CD4-positive, alpha-beta T cell treated with Interleukin-6 for 4 hours (primary cell): ENCODE data around the gene HMCN2.

ENCODE experiments used
- DNase-seq: peaks from one replicate; pipeline ENCODE4 v3.0.0-alpha.2; 2020; ENCODE audit warnings: mixed read lengths

Gene HMCN2

DNA sequence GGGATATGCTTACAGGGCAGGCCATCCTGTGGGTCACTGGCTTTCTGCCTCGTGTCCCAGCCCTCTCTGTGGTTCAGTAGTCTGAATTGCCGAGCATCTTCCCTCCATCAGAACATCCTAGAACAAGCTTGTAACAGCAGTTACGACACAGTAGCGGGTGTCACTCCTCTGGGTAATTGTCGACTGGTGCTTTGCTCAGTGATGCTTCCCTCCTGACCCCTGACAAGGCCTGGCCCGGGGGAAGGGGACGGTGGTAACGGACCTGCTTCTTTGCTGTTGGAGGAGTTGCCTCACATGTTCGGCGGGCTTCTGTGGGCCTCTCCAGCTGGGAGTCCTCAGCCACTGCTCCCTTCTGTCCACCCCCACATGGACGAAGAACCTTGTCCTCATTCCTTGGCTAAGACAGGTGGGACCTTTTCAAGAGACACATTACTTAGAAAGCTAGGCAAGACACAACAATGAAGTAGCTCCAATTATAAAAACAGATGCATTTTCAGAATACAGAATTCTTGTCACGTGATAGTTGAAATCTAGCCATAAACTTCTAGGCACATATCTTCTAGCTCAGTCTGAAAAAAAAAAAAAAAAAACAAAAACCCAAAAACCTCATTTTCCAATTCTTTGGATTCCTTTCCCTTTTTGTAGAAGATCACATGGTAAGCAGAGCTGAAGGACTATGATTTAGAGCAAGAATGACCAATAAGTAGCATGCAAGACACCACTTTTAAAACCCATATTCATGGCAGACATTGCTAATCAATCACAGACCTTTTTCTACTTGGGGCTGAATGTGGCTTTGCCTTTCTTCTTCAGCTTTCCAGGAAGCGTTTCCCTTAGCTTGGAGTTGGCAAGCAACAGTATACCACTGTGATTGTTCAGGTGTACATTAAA is 25.0 kb downstream of the HMCN2 start:
- DNase-seq, result no peak

DNA sequence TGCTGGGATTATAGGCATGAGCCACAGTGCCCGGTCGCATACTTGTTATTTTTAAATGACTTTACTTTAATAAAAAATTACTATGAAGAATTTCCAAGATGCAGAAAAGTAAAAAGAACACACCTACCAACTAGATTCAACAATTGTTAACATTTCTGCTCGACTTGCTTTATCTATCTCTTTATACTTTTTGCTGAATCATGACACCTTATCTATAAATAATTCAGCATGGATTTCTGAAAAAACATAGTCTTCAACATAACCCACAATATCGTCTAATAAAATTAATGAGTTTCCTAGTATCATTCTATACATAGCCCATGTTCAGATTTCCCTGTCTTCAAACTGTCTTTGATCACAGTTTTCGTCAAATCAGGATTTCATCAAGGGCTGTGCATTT is 25.9 kb downstream of the HMCN2 start:
- no peak for DNase-seq

DNA sequence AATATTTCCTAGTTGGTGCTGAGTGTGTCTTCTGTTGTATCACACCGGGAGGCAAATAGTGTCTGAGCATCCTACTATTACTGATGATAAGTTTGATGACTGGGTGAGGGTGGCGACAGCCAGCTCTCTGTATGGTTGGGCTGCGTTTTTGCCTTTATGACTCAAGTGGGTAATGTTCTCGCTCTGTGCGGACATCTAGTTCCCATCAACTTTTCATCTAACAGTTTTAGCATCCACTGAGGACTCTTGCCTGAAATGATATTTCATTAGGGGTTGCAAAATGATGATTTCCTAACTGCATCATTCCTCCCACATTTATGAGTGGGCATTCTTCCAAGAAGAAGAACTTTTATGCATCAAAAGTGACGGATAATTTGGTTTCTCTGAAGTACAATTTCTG is 26.5 kb downstream of the HMCN2 start:
- no peak for DNase-seq

DNA sequence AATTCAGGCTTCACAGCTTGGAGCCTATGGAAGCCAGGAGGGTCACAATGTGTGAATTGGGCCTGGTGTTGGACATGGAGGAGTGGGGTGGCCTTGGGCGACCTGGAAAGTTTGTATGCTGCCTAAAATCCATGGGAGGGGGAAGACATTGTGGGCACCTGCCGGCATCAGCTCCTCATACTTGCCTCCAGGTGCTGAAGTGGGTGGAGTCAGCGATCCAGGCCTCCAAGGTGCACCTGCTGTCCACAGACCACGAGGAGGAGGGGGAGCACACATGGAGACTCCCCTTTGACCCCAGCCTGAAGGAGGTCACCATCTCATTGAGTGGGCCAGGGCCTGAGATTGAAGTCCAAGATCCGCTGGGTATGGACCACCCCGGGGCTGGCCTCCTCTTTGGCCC is 29.1 kb downstream of the HMCN2 start:
- DNase-seq, result no peak

DNA sequence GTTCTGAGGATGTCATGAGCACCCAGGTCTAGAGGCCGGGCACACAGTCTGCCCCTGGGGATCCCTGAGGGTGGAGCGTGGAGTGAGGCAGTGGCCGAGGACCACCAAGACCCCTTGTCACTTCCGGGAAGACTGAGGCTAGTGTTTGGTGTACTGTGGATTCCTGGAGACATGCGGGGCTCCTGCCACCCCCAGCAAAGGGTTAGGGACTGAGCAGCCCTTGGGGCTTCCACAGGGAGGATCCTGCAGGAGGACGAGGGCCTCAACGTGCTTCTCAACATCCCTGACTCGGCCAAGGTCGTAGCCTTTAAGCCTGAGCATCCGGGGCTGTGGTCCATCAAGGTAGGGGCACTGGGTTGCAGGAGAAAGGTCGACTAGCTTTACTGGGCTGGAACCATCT is 29.9 kb downstream of the HMCN2 start:
- no peak for DNase-seq

DNA sequence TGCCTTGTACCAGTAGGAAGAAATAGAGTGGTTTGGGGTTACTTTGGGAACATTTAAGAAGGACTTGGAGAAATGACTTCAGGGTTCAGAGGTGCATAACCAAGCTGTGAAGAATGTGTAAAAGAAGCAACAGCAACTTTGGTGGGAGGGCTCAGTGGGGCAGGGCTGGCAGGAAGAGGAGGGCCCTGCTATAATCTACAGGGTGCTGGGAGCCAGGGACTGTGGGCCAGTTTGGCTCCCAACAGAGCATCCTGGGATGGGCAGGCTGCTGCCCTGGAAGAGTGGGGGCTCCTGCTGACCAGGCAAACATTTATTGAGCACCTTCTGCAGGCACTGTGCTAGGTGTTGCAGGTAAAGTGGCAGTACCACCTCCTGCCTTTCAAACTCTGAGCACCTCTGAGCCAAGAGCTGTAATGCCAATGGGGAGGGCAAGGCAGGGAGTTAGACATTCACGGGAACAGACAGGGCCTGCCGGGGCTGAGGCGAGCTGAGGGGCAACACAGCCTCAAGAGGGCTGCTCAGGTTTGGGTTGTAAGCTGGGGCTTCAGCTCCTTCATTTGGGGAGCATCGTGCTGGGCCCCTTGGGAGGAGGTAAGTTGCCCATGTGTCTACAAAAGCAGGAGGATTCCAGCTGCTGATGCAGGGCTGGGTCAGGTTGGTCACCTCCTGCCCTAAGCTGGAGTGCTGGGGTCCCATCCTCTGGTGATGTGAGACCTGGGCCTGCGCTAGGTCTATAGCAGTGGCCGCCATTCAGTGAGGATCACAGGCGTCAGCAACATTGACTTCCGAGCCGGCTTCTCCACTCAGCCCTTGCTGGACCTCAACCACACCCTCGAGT is 30.6 kb downstream of the HMCN2 start:
- DNase-seq, result no peak

DNA sequence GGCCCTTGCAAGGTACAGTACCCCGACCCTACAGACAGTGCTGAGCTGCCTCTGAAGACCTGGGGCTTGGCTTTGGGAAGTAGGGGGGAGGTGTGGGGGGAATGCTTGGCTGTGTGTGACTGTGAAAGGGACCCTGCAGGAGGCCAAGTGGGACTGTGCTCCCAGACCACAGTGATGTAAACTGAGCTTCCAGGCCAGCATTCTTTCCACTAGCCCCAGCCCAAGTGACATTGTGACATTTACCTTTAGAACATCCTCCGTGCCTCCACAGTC is 31.2 kb downstream of the HMCN2 start:
- DNase-seq, result no peak

DNA sequence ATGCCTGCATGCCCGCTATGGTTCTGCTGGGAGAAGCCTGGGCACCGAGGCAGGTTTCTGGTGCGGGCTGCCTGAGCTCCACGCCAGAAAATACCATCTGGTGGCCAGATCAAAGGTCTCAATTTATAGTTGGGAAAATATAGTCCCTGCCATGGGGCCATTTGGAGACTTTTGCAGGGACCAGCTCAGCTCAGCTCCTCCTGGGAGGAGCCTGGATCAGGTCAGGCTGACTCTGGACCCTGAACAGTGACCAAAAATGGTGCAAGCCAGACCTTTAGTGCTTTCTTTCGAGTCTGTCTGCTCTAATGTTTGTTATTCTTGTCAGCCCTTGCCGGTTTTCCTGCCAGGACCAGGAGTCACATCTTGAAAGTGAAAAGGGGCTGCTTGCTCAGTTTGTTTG is 31.8 kb downstream of the HMCN2 start:
- no peak for DNase-seq

DNA sequence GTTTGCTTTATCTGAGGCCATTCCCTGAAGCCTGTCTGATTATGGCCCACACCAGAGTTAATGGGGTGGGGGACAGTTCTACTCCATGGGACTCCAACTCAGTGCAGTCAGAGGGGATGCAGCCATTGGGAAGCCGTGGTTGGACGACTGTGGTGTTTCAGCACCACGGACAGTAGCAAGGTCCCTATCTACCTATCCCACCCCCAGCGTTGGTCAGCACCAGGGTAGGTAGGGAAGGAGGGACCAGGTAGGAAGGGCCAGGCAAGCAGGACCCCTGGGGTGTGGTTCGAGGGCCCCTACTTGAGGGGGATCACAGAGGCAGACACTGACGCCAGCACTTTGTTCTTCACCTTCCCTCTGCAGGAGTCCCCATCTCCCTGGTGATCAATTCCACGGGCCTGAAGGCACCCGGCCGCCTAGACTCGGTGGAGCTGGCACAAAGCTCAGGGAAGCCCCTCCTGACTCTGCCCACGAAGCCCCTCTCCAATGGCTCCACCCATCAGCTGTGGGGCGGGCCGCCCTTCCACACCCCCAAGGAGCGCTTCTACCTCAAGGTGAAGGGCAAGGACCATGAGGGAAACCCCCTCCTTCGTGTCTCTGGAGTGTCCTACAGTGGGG is 33.2 kb downstream of the HMCN2 start:
- DNase-seq, result no peak

DNA sequence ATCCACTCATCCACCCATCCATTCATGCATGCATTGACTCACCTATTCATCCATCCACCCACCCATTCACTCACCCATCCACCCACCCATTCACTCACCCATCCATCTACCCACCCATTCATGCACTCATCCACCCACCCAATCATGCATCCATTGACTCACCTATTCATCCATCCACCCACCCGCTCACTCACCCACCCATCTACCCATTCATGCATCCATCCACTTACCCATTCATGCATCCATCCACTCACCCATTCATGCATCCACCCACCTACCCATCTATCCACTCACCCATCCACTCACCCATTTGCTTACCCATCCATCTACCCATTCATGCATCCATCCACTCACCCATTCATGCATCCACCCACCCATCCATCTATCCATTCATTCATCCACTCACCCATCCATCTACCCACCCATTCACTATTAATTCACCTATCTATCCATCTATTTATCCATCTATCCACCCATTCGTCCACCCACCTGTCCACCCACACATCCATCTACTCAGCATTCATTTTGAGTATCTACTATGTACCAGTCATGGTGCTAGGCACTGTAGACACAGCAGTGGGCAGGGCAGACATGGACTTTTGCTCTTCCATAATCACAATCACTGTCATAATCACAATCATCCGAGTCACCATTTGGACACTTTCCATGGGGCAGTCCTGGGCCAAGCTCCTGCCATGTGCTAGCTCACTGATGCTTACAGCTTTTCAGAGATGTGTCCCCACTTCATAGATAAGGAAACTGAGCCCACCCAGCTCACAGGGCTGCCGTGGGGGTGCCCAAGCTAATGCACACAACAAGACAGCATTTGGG is 34.4 kb downstream of the HMCN2 start:
- DNase-seq, result no peak

DNA sequence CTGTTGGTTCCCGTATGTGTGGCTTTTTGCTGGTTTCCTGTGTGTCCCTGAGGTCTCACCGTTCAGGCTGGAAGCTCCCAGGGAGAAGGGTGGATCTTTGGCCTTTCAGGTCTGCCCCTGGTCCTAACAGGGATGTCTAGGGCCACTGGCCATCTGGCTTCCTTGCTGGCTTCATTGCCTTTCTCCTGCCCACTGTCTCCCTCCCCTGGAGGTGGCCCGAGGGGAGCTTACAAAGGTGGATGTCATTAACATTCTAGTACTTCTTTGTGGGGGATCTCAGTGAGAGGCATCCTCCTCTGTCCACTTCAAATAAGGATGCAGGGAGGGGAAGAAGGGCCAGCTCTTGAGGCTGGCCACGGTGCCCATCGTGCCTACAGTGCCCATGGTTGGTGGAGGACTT is 35.2 kb downstream of the HMCN2 start:
- DNase-seq, result no peak

DNA sequence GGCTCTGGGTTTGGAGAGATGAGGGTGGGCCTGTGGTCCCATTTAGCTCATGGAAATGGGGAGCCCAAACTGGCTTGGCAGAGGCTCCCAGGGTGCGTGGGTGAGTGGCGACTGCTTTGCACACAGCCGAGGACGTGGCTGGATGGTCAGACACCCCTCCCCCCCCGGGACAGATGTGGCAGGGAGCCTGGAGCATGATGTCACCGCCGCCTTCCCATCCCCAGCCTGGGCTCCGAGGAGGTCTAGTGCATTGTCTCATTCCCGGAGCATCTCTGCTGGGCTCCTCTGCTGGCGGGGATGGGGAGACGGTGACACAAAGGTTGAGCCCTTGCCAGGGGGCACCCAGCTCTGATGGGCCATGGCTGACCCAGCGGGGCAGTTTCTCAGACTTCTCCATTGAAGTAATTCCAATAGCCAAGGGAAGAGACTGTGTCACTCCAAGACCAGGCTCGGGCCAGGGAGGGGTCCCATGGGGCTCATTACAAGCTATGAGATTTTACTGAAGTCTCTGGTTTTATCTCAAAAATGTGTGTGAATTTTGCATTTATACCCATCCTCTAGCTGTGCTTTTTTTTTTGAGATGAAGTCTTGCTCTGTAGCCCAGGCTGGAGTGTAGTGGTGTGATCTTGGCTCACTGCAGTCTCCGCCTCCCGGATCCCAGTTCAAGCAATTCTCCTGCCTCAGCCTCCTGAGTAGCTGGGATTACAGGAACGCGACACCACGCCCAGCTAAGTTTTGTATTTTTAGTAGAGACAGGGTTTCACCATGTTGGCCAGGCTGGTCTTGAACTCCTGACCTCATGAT is 36.1 kb downstream of the HMCN2 start:
- no peak for DNase-seq

DNA sequence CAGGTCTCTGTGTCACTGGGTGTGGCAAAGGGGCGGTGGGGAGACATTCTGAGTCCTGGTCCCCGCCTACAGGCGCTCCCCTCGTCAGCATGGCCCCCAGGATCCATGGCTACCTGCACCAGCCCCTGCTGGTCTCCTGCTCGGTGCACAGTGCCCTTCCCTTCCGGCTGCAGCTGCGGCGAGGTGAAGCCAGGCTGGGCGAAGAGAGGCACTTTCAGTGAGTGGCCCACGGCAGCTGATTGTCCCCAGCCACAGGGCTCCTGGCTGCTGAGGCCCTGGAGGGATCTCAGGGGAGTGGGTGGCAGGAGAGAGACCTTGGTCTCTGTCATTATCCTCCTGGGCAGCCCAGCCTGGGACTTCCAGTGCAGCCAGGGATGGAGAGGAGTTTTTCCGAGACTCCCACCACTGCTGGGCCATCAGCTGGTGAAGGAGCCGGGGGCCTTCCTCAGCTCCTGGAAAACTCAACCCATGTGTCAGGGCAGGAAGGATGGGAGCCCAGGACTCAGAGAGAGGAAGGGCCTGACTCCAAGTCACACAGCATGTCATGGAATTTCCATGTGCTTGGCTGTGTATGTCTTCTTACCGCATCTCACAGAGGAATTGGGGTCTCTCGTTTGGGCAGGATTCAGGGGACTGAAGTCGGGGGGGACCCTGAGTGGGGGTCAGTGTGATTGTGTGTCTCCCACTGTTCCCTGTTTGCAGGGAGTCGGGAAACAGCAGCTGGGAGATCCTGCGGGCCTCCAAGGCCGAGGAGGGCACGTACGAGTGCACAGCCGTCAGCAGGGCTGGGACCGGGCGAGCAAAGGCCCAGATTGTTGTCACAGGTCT is 37.4 kb downstream of the HMCN2 start:
- DNase-seq, result no peak

DNA sequence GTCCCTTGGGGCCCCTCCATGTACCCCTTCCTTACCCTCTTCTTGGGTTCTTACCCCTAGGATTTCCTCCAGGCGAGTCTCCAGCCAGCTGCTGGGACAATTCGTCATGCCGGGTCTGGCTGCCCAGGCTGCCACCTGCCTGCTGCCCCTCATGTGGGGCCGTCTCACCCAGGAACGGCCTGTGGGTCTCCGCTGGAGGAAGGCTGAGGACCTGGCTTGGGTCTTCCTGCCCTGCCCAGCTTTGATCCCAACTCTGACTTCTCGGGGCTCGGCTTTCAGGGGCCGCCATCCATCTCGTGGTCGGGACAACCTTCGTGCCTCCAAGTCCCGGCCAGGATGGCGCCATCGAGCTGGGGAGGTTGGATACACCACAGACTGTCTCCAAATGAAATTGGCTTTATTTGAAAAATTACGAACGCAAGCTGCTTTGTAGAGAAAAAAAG is 38.1 kb downstream of the HMCN2 start:
- DNase-seq, result no peak

DNA sequence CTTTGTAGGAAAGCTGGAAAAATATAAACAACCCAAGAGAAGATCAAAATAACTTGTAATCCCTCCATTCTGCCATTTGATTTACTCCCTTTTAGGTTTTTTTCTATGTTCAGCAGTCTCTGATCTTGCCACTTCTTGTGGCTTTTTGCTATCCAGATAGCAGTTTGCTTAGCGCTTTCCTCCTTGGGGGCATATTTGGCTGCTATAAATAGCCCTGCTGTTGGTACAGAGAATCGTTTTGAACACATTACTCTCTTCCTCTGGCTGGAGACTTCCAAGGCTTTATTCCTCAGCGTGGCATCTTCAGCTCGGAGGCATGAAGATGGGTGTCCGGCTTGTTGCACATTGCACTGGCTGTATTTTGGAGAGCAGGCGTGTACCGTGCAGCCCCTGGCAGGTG is 38.6 kb downstream of the HMCN2 start:
- no peak for DNase-seq

DNA sequence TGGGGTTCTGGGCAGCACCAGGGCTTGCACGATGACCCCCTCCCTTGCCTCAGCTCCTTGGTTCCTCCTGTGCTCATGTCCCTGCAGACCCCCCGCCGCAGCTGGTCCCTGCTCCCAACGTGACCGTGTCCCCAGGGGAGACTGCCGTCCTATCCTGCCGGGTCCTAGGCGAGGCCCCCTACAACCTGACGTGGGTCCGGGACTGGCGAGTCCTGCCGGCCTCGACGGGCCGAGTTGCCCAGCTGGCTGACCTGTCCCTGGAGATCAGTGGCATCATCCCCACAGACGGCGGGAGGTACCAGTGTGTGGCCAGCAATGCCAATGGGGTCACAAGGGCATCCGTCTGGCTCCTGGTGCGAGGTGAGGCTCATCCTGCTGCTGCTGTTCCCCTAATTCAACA is 39.1 kb downstream of the HMCN2 start:
- DNase-seq, result no peak

DNA sequence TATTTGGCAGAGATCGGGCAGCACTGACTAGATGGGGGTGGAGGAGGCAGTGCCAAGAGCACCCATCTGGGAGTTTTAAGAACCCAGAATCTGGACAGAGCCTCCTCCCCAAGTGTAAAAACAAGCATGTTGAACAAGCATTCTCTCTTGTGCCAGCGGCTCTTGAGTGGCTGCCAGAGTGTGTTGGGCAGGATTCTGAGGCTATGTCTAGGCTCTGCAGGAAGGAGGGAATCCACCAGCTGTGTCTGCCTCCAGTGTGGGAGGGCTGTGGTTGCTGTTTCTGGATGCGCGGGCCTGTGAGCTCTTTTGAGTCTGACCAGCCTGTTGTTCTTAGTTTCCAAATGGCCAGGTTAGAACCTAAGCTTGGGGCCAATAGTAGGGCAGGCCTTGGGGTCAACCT is 39.8 kb downstream of the HMCN2 start:
- DNase-seq, result no peak

DNA sequence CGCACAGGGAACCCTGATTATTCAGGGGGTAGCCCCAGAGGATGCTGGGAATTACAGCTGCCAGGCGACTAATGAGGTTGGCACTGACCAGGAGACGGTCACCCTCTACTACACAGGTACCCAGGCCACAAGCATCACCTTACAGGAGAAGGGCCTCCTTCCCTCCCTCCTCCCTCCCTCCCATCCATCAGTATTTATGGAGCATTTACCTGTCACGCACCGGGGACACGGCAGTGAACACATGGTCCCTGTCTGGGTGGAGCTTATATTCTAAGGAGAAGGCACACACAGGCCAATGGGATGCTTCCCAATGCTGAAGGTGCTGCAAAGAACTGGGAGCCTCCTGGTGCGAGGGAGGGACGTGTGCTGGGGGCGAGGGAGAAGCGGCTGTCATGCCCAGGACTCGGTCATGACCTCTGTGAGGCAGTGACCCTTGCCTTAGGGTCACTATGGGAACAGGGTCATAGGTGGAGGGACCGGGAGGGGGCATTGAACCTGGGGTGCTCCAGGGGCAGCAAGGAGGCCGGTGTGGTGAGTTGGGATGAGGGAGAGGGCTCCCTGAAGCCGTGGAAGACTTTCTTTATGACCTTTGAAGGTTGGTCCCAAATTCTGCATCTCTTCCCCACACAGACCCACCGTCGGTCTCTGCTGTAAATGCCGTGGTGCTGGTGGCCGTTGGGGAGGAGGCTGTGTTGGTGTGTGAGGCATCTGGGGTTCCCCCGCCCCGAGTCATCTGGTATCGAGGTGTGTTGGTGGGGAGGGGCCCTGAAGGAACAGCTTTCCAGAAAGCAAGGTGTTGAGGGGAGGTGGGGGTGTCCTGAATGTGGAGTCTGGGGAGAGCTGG is 41.5 kb downstream of the HMCN2 start:
- no peak for DNase-seq

DNA sequence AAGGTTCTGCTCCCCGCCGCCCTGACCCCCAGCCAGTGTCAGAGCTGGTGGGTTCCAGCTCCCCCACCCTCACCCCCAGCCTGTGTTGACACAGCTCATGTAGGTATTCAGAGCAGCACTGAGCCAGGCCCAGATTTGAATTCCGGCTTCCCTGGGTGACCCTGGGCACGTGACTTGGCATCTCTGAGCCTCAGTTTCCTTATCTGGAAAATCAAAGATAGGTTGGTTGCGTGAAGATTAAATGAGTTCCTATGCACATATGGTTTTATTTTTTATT is 42.0 kb downstream of the HMCN2 start:
- no peak for DNase-seq

DNA sequence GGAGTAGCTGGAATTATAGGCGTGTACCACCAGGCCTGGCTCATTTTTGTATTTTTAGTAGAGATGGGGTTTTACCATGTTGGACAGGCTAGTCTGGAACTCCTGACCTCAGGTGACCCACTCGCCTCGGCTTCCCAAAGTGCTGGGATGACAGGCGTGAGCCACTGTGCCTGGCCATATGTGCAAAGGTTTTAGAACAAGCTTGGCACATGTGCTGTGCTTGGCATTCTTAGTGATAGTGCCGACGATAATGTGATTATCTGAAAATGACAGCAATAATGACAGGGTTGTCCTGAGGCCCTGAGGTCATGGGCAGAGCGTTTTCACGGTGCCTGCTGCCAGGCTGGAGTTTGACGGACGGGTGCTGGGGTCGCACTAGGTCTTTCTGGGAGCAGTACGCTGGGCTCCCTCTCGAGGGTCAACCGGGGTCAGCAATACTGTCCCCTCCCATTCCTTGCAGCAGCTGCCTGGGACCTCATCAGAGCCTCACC is 42.6 kb downstream of the HMCN2 start:
- DNase-seq, result no peak
